Pancreas (tissue), 10 donors: Measurements from ENCODE around the gene RUNDC3A. TPM values are rescaled to one million over a fixed set of nuclear protein-coding genes. Genes with fewer than 3 reads are reported as not detected.
A peak's percentile ranks its signal among the peaks of the same experiment; 100 is the strongest.
"Not testable (repeated sequence)": the region's sequence is repeated elsewhere in the genome, so short reads cannot be mapped to it uniquely, and the experiment has no call there.

Experiments used
- ATAC-seq, 4 donors: fragments of 200-7000 bp; cut with Tn5 transposase; one replicate each; pipeline versions ENCODE4 v1.8.0 to v1.9.1; 2020; ENCODE audit warnings: mild to moderate bottlenecking in 4 of 4, moderate library complexity in 4 of 4
- DNase-seq, 6 donors: peaks; one replicate each; pipeline ENCODE4 v3.0.0-alpha.2; 2020
- FAIRE-seq: peaks from 2 replicates; lab custom pipeline; 2012; peaks lifted over from hg19 to GRCh38; lab: Jason Lieb, UNC
- H3K27ac ChIP-seq, 4 donors: fragments of 200-600 bp; sonication (generic); 1 replicate in 3 of 4; 2 replicates in 1 of 4; pipeline versions ENCODE4 v1.5.0 to v1.8.0; 2020
- H3K27me3 ChIP-seq, 4 donors: fragments of 200-600 bp; one replicate each; pipeline ENCODE4 v1.8.0; 2021
- H3K36me3 ChIP-seq, 3 donors: fragments of 200-600 bp; sonication (generic) in 1 of 3; one replicate each; pipeline versions ENCODE4 v1.5.0 to v1.8.0; 2020 to 2021
- H3K4me1 ChIP-seq, 3 donors: fragments of 200-600 bp; one replicate each; pipeline ENCODE4 v1.8.0; 2021
- H3K4me3 ChIP-seq, 4 donors: fragments of 200-600 bp; sonication (generic) in 2 of 4; one replicate each; pipeline versions ENCODE4 v1.5.0 to v1.8.0; 2020 to 2021
- H3K9me3 ChIP-seq, 4 donors: fragments of 200-600 bp; one replicate each; pipeline ENCODE4 v1.8.0; 2021
- WGBS, 2 donors: extraction: QIAGEN DNeasy Blood & Tissue Kit; methylation state at CpG; one replicate each; pipeline ENCODE4 v1.1.7; 2013; 5-methylcytosine and 5-hydroxymethylcytosine counted together
- intact Hi-C, 3 donors: fragments of 100-400 bp; cut with DNase I; formaldehyde crosslinking; loops; one replicate each; pipeline versions ENCODE4 v1.11.1 to v1.14.2; 2022
- polyA plus RNA-seq, 2 donors: library from polyadenylated mRNA; stranded (reverse); fragments of 200-250 nt; gene quantifications; one replicate each; pipeline ENCODE4 v1.2.3, GENCODE V29; 2013
- total RNA-seq, 6 donors: library from RNA; stranded (reverse); fragmentation: NEBNext Ultra II Directional in 4 of 6; extraction: Animal tissue kit (Norgen Biotek cat#: 25700) in 4 of 6; gene quantifications; one replicate each; pipeline versions ENCODE4 v1.2.1 to v1.2.4, GENCODE V29; 2021 to 2023
- TF ChIP-seq, protein P1 (sequence below), 4 donors: fragments of 200-600 bp; sonication (generic) in 3 of 4; IDR thresholded peaks; one replicate each; pipeline versions ENCODE4 v1.5.0 to v1.8.0; 2021; ENCODE audit warnings: antibody characterized with exemption in 4 of 4
- donor health status: healthy with polysubstance abuse.
- donor health status: DM: no; HTN: no; CAD: no; lungs with moderate emphysema.
- donor health status: DM: no; HTN: no; CAD: no.
- donor health status: control.
- donor health status: control.
- donor health status: Bipolar disorder and iron deficiency.
- donor health status: DM: yes; HTN: yes; CAD: no.
- donor health status: DM: no; HTN: no; CAD: no.
- donor health status: DM: no; HTN: no; CAD: no.
- donor health status: DM: yes; HTN: yes; CAD: no.

Gene RUNDC3A
- total and polyA plus RNA-seq, 8 donors: 0.56 to 59.4 (median 4.1) TPM

DNA sequence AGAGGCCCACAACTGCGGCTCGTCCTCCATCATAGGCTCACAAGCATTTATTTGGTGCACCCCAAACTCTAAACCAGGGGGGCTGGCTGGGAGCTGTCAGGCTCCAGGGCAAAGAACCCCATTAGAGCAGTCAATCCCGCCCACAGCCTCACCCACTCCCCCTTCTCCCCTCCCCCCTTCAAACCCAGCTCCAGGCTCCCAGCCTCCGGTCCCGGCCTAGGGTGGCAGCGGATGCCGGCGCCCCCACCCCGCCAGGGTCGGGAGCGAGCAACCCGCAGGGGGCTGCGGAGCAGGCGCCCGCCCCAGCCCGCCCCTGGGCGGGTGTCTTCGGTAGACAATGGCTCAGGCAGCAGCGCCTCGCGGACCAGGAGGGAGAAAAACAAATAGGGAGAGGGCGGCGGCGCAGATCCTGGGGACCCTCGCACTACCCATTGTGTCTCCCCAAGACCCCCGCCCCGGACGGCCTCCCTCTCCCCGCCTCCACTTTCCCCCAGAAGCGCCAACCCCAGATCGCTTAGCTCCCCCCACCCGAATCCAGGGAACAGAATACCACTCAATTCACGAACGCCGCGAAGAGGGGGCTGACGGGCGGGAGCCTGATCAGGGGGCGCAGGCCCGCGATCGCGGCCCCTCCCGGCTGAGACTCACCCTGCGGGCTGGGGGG is 54.7 kb downstream of the RUNDC3A start:
- no peaks in the 10 kb centered on the region for H3K4me1 ChIP-seq
- H3K27ac ChIP-seq: no peak overlapping the region
- FAIRE-seq: no peak
- H3K36me3 ChIP-seq: no peaks in the 10 kb centered on the region
- 2 to 3% methylated on average over 37 to 45 of the region's 45 CpGs for WGBS, 2 donors
- peak; percentile 19 to 46 (median 42) for ATAC-seq
- H3K27me3 ChIP-seq: no peaks in the 10 kb centered on the region
- no peaks in the 10 kb centered on the region for H3K9me3 ChIP-seq
- peak in 2 of 6 donors; percentile 35 to 75 for DNase-seq
- intact Hi-C loops: no loop called here
- TF ChIP-seq, protein P1, sequence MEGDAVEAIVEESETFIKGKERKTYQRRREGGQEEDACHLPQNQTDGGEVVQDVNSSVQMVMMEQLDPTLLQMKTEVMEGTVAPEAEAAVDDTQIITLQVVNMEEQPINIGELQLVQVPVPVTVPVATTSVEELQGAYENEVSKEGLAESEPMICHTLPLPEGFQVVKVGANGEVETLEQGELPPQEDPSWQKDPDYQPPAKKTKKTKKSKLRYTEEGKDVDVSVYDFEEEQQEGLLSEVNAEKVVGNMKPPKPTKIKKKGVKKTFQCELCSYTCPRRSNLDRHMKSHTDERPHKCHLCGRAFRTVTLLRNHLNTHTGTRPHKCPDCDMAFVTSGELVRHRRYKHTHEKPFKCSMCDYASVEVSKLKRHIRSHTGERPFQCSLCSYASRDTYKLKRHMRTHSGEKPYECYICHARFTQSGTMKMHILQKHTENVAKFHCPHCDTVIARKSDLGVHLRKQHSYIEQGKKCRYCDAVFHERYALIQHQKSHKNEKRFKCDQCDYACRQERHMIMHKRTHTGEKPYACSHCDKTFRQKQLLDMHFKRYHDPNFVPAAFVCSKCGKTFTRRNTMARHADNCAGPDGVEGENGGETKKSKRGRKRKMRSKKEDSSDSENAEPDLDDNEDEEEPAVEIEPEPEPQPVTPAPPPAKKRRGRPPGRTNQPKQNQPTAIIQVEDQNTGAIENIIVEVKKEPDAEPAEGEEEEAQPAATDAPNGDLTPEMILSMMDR (IDR thresholded peaks at IDR 0.05): no peak
- H3K4me3 ChIP-seq: peak overlapping the region; percentile 31 to 67 (median 46)

DNA sequence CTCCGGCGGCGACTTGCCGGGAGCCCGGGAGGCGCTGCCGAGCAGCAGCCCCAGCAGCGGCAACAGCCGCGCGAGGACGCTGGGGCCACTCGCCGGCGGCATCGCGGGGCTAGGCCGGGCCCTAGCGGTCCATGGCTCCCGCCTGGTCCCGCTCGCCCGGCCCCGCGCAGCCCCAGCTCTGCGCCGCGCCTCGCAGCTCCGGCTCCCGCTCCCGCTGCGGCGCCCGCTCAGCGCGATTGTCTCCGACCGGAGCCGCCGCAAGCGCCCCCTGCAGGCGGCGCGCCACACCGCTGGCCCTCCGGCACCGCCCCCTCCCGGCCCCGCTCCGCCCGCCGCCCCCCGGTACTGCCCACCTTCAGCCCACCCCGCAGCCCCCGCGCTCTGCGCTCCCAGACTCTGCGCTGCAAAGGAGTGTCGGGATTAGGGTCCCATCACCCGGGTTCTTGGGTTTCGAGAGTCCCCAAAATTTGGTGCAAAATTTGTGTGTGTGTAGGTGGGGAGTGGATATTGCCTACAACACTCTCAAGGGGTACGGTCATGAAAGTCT is 55.3 kb downstream of the RUNDC3A start, which contains the start of gene FAM171A2:
FAM171A2 (minus strand) TSS at position 241 of the 547 bp plus-strand sequence; CDS start at position 102, 139 bp downstream.
- TF ChIP-seq, protein P1 (IDR thresholded peaks at IDR 0.05): peak; percentile 48 to 87 (median 64)
- Histone ChIP-seq H3K4me1 (no peaks in the 10 kb centered on the region), H3K27me3 (no peaks in the 10 kb centered on the region), H3K36me3 (no peaks in the 10 kb centered on the region), H3K4me3 (peak within 1 kb of the TSS; percentile 31 to 67 (median 46)), H3K9me3 (no peaks in the 10 kb centered on the region), H3K27ac (no peak within 1 kb of the TSS)
- ATAC-seq (peak; percentile 86 to 94 (median 92)), FAIRE-seq (no peak), DNase-seq (peak in 5 of 6 donors; percentile 32 to 90 (median 68))
- 0 to 1% methylated on average over 24 to 63 of the region's 63 CpGs for WGBS, 2 donors
- intact Hi-C loops: no loop called here

DNA sequence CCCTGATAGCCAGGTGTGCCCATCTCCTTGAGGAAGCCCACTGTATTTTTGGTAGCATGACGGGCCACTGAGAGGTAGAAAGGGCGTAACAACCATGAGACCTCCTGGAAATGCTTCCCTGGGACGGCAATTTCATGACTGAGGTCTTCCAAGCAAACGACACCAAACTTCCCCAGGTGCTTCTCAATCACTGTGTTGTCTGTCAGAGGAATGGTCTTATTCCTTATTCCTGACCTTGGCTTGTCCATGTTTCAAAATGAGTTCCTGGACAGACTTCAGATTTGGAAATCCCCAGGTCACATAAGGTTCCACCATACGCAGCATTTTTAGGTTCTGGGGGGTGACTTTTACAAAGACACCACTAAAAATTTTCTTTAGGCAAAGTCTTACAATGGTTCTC is 56.6 kb downstream of the RUNDC3A start:
- H3K4me3 ChIP-seq, ATAC-seq, H3K4me1 ChIP-seq, H3K36me3 ChIP-seq, H3K27me3 ChIP-seq, intact Hi-C loops, H3K9me3 ChIP-seq, DNase-seq, FAIRE-seq, H3K27ac ChIP-seq: not testable (repeated sequence)
- WGBS, 2 donors: 57 to 75% methylated on average over 5 of the region's 5 CpGs

DNA sequence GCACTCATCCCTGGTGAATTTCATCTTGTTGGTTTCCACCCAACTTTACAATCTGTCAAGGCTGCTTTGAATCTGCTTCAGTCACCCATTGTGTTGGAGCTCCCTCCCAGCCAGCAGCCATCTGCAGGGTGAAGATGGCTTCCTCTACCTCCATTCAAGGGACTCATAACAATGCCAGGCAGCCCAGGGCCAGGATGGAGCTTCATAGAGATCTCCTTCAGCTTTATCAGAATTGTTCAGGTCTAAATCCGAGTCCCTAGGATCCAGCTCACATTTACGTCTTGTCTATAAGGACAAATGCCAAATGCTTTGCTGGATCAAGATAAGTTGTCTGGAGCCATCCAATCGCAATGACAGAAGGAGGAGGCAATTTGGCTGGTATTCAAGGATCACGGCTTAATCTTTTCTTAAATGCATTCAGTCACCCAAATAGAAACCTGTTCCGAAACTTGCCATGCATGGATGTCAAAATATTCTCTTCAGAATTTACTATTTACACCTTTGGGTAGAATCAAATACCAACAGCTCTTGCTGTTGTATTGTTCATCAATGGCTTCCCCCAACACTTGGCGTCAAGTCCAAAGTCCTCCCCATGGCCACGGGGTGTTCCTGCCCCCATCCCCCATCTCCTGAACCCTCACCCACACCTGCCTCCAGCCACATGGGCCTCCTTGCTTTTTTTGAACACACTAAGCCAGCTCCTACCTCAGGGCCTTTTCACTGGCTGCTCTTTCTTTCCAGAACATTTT is 59.0 kb downstream of the RUNDC3A start:
- FAIRE-seq: no peak
- 24 to 29% methylated on average over 7 of the region's 7 CpGs for WGBS, 2 donors
- Histone ChIP-seq H3K4me1 (no peaks in the 10 kb centered on the region), H3K27me3 (no peaks in the 10 kb centered on the region), H3K9me3 (no peaks in the 10 kb centered on the region), H3K4me3 (no peak overlapping the region), H3K36me3 (no peaks in the 10 kb centered on the region), H3K27ac (no peak overlapping the region)
- no peak for DNase-seq
- no peak for ATAC-seq
- TF ChIP-seq, protein P1 (IDR thresholded peaks at IDR 0.05): no peak
- intact Hi-C loops: no loop called here

Other genes starting within 250 kb of the RUNDC3A start
- gene LSM12, start 241.9 kb upstream of the RUNDC3A start, total RNA-seq: 10 to 100 TPM; 19.0 to 29.6 (median 25.7) TPM
- 10 to 100 TPM; 14.5 to 21.3 TPM for gene LSM12, start 241.9 kb upstream of the RUNDC3A start, polyA plus RNA-seq
- gene G6PC3, start 237.9 kb upstream of the RUNDC3A start, total RNA-seq: 10 to 100 TPM in 5 of 6 donors, 1 to 10 TPM in 1; 9.1 to 28.0 (median 24.0) TPM
- 10 to 100 TPM; 48.3 to 54.2 TPM for gene G6PC3, start 237.9 kb upstream of the RUNDC3A start, polyA plus RNA-seq
- gene HDAC5, start 185.0 kb upstream of the RUNDC3A start, total RNA-seq: 10 to 100 TPM; 10.9 to 32.1 (median 16.1) TPM
- gene HDAC5, start 185.0 kb upstream of the RUNDC3A start, polyA plus RNA-seq: 10 to 100 TPM; 25.8 to 38.1 TPM
- under 1 TPM; 0.09 to 0.97 (median 0.45) TPM for gene HROB, start 166.7 kb upstream of the RUNDC3A start, total RNA-seq
- gene HROB, start 166.7 kb upstream of the RUNDC3A start, polyA plus RNA-seq: under 1 TPM; 0.27 to 0.40 TPM
- 1 to 10 TPM; 1.1 to 3.9 (median 2.3) TPM for gene ASB16, start 137.9 kb upstream of the RUNDC3A start, total RNA-seq
- 1 to 10 TPM; 1.9 to 2.9 TPM for gene ASB16, start 137.9 kb upstream of the RUNDC3A start, polyA plus RNA-seq
- gene TMUB2, start 121.6 kb upstream of the RUNDC3A start, total RNA-seq: 10 to 100 TPM; 10.4 to 24.6 (median 14.8) TPM
- 10 to 100 TPM; 42.2 to 50.9 TPM for gene TMUB2, start 121.6 kb upstream of the RUNDC3A start, polyA plus RNA-seq
- gene ATXN7L3, start 108.7 kb upstream of the RUNDC3A start, total RNA-seq: 10 to 100 TPM; 21.1 to 38.0 (median 24.5) TPM
- gene ATXN7L3, start 108.7 kb upstream of the RUNDC3A start, polyA plus RNA-seq: 10 to 100 TPM; 29.8 to 32.0 TPM
- gene UBTF, start 88.9 kb upstream of the RUNDC3A start, total RNA-seq: 10 to 100 TPM; 31.9 to 51.8 (median 35.6) TPM
- gene UBTF, start 88.9 kb upstream of the RUNDC3A start, polyA plus RNA-seq: 10 to 100 TPM; 40.9 to 44.1 TPM
- under 1 TPM in 2 of 6 donors, not detected in 4; 0.24 to 0.37 TPM for gene SLC4A1, start 40.5 kb upstream of the RUNDC3A start, total RNA-seq
- not detected for gene SLC4A1, start 40.5 kb upstream of the RUNDC3A start, polyA plus RNA-seq
- gene SLC25A39, start 16.2 kb downstream of the RUNDC3A start, total RNA-seq: 10 to 100 TPM; 50.7 to 72.7 (median 62.2) TPM
- 100 to 1,000 TPM; 119 to 155 TPM for gene SLC25A39, start 16.2 kb downstream of the RUNDC3A start, polyA plus RNA-seq
- 100 to 1,000 TPM in 2 of 6 donors, 10 to 100 TPM in 4; 48.0 to 229 (median 69.6) TPM for gene GRN, start 36.7 kb downstream of the RUNDC3A start, total RNA-seq
- 100 to 1,000 TPM in 1 of 2 donors, 10 to 100 TPM in 1; 55.7 to 100 TPM for gene GRN, start 36.7 kb downstream of the RUNDC3A start, polyA plus RNA-seq
- under 1 TPM; 0.24 to 0.97 (median 0.44) TPM for gene FAM171A2, start 55.3 kb downstream of the RUNDC3A start, total RNA-seq
- gene FAM171A2, start 55.3 kb downstream of the RUNDC3A start, polyA plus RNA-seq: 1 to 10 TPM in 1 of 2 donors, under 1 TPM in 1; 0.87 to 1.3 TPM
- under 1 TPM; 0.09 to 0.61 (median 0.46) TPM for gene ITGA2B, start 81.0 kb downstream of the RUNDC3A start, total RNA-seq
- under 1 TPM; 0.42 to 0.53 TPM for gene ITGA2B, start 81.0 kb downstream of the RUNDC3A start, polyA plus RNA-seq
- 10 to 100 TPM; 13.2 to 23.2 (median 14.5) TPM for gene GPATCH8, start 194.8 kb downstream of the RUNDC3A start, total RNA-seq
- 10 to 100 TPM in 1 of 2 donors, 1 to 10 TPM in 1; 9.8 to 10.5 TPM for gene GPATCH8, start 194.8 kb downstream of the RUNDC3A start, polyA plus RNA-seq
- 1 to 10 TPM in 3 of 6 donors, under 1 TPM in 3; 0.57 to 3.6 (median 1.3) TPM for gene FZD2, start 248.9 kb downstream of the RUNDC3A start, total RNA-seq
- under 1 TPM; 0.16 to 0.91 TPM for gene FZD2, start 248.9 kb downstream of the RUNDC3A start, polyA plus RNA-seq